C4-2B (cell line): ENCODE measurements around the gene PNMA8A.

Source experiments
- ZFX ChIP-seq: fragments of 450-650 bp; IDR thresholded peaks from 2 replicates; pipeline ENCODE4 v1.6.1; 2017
- TF ChIP-seq, protein P1 (sequence below): fragments of 450-650 bp; conservative IDR thresholded peaks from 2 replicates; pipeline ENCODE4 v1.5.1; 2017; ENCODE audit warnings: mild to moderate bottlenecking

DNA sequence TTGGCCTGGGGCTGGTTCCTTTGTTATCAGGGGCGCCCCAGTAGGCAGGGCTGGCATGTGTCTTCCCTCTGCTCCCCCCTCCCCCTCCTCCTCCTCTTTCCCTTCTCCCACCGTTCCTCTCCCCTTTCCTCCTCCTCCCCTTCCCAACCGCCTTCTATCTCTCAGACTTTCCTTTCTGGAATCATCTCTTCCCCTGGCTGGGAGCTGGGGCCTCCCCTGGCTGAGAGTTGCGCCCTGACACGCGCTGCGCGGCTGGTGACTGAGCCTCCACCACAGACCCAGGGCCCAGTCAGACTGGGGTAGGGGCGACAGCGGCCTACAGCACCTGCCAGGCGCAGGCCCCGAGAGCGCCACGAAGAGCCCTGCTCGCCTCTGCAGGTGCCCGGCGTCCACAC is 21.5 kb upstream of the PNMA8A start:
- TF ChIP-seq, protein P1, sequence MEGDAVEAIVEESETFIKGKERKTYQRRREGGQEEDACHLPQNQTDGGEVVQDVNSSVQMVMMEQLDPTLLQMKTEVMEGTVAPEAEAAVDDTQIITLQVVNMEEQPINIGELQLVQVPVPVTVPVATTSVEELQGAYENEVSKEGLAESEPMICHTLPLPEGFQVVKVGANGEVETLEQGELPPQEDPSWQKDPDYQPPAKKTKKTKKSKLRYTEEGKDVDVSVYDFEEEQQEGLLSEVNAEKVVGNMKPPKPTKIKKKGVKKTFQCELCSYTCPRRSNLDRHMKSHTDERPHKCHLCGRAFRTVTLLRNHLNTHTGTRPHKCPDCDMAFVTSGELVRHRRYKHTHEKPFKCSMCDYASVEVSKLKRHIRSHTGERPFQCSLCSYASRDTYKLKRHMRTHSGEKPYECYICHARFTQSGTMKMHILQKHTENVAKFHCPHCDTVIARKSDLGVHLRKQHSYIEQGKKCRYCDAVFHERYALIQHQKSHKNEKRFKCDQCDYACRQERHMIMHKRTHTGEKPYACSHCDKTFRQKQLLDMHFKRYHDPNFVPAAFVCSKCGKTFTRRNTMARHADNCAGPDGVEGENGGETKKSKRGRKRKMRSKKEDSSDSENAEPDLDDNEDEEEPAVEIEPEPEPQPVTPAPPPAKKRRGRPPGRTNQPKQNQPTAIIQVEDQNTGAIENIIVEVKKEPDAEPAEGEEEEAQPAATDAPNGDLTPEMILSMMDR: no peak
- no peak for TF ChIP-seq ZFX
